GM12878 (cell line): ENCODE measurements around the gene UBASH3B. TPM values are rescaled to one million over a fixed set of nuclear protein-coding genes. Genes with fewer than 3 reads are reported as not detected.

Experiments
- ATAC-seq: fragments of 200-7000 bp; cut with Tn5 transposase; 3 replicates; pipeline ENCODE4 v1.9.1; 2020; ENCODE audit warnings: mild to moderate bottlenecking, moderate library complexity
- BruUV-seq: library from RNA; stranded (reverse); fragments of 400-500 nt; replicated peaks from 2 replicates; lab custom pipeline; 2021; lab: Mats Ljungman, UMichigan
- CTCF ChIA-PET: fragments of 300-600 bp; sonication (Branson Sonifier 250); formaldehyde crosslinking; extraction: SDS; loops from one replicate; lab custom pipeline; 2021; ENCODE audit warnings: inconsistent platforms; lab: Yijun Ruan, JAX
- POLR2A ChIA-PET: fragments of 350-600 bp; formaldehyde crosslinking; extraction: SDS; loops from one replicate; lab custom pipeline; 2021; ENCODE audit warnings: inconsistent platforms; lab: Charles Lee
- RAD21 ChIA-PET: fragments of 300-600 bp; sonication (Branson Sonifier 250); formaldehyde crosslinking; loops from one replicate; lab custom pipeline; 2023; ENCODE audit warnings: antibody characterized with exemption; ENCODE audit not compliant: unreplicated experiment; lab: Charles Lee
- SMC1A ChIA-PET: fragments of 300-600 bp; sonication (Branson Sonifier 250); formaldehyde crosslinking; loops from one replicate; lab custom pipeline; 2023; ENCODE audit not compliant: unreplicated experiment, uncharacterized antibody; lab: Charles Lee
- DNase-seq: peaks from one replicate; pipeline ENCODE4 v3.0.0-alpha.2; 2011; ENCODE audit warnings: low read depth, low spot score
- FAIRE-seq: peaks from 3 replicates; lab custom pipeline; 2011; peaks lifted over from hg19 to GRCh38; lab: Jason Lieb, UNC
- H2AFZ ChIP-seq: 2 replicates; pipeline ENCODE4 v1.6.0; 2011; ENCODE audit warnings: low read depth, low read length, control low read depth; ENCODE audit not compliant: control insufficient read depth
- H3K27ac ChIP-seq: 2 replicates; pipeline ENCODE4 v1.5.1; 2011; ENCODE audit warnings: control low read depth; ENCODE audit not compliant: control insufficient read depth, insufficient read depth
- H3K27me3 ChIP-seq, 2 experiments: replicated peaks in 1 of 2; 2 replicates each; pipeline versions ENCODE4 v1.6.0 to v1.6.1; 2011; ENCODE audit warnings: low read length in 1 of 2; ENCODE audit not compliant: control insufficient read depth in 2 of 2, insufficient read depth in 2 of 2
- H3K36me3 ChIP-seq, 2 experiments: 2 replicates each; pipeline ENCODE4 v1.5.1; 2011; ENCODE audit warnings: low read length in 1 of 2; ENCODE audit not compliant: control insufficient read depth in 2 of 2, insufficient read depth in 2 of 2
- H3K4me1 ChIP-seq: 2 replicates; pipeline ENCODE4 v1.6.1; 2011; ENCODE audit warnings: mild to moderate bottlenecking, low read length, moderate library complexity, mixed read lengths; ENCODE audit not compliant: control insufficient read depth, insufficient read depth
- H3K4me2 ChIP-seq: 2 replicates; pipeline ENCODE4 v1.6.0; 2011; ENCODE audit warnings: control low read depth; ENCODE audit not compliant: control insufficient read depth, insufficient read depth
- H3K4me3 ChIP-seq: fragments of 200-600 bp; sonication (generic); 2 replicates; pipeline ENCODE4 v1.5.1; 2016
- H3K79me2 ChIP-seq: 2 replicates; pipeline ENCODE4 v1.6.0; 2011; ENCODE audit warnings: low read length; ENCODE audit not compliant: control insufficient read depth, insufficient read depth
- H3K9ac ChIP-seq: 2 replicates; pipeline ENCODE4 v1.8.0; 2011; ENCODE audit warnings: low read length, control low read depth, mixed read lengths; ENCODE audit not compliant: control insufficient read depth, insufficient read depth
- H3K9me3 ChIP-seq: replicated peaks from 3 replicates; pipeline ENCODE4 v1.5.1; 2011; ENCODE audit warnings: mild to moderate bottlenecking, low read length; ENCODE audit not compliant: control insufficient read depth, insufficient read depth
- H4K20me1 ChIP-seq: 2 replicates; pipeline ENCODE4 v1.6.0; 2011; ENCODE audit not compliant: control insufficient read depth, insufficient read depth
- CEBPB ChIP-seq, 2 experiments: fragments of 150-350 bp in 1 of 2; IDR thresholded peaks; 2 replicates each; pipeline ENCODE4 v1.6.1; 2012 to 2014; ENCODE audit warnings: low read depth in 2 of 2, low read length in 2 of 2, borderline replicate concordance in 1 of 2, inconsistent platforms in 1 of 2
- DPF2 ChIP-seq: fragments of 450-650 bp; IDR thresholded peaks from 2 replicates; pipeline ENCODE4 v1.6.1; 2017; ENCODE audit warnings: mild to moderate bottlenecking
- ELK1 ChIP-seq: IDR thresholded peaks from 2 replicates; pipeline ENCODE4 v1.6.1; 2012; ENCODE audit warnings: low read depth, low read length, improper control_type of control experiment
- FOXK2 ChIP-seq: fragments of 450-650 bp; IDR thresholded peaks from 2 replicates; pipeline ENCODE4 v1.6.1; 2017; ENCODE audit warnings: mild to moderate bottlenecking, moderate library complexity
- GATAD2B ChIP-seq: fragments of 450-650 bp; conservative IDR thresholded peaks from 2 replicates; pipeline ENCODE4 v1.6.1; 2017; ENCODE audit warnings: low read depth, mild to moderate bottlenecking, moderate library complexity
- JUNB ChIP-seq: IDR thresholded peaks from 2 replicates; pipeline ENCODE4 v1.6.1; 2016; ENCODE audit warnings: antibody characterized with exemption, mild to moderate bottlenecking
- SMAD5 ChIP-seq: IDR thresholded peaks from 2 replicates; pipeline ENCODE4 v1.6.1; 2016; ENCODE audit warnings: antibody characterized with exemption, low read depth
- TAF1 ChIP-seq: IDR thresholded peaks from 2 replicates; pipeline ENCODE4 v1.6.1; 2011; ENCODE audit warnings: mild to moderate bottlenecking, low read depth, low read length, borderline replicate concordance
- TCF7 ChIP-seq: IDR thresholded peaks from 2 replicates; pipeline ENCODE4 v1.6.1; 2014; ENCODE audit warnings: antibody characterized with exemption, borderline replicate concordance
- WGBS: methylation state at CpG from one replicate; pipeline ENCODE4 v1.1.6; 2016; ENCODE audit warnings: low lambda C conversion rate; ENCODE audit not compliant: insufficient replicate concordance, insufficient coverage; ENCODE audit errors: missing lambda C conversion rate; 5-methylcytosine and 5-hydroxymethylcytosine counted together
- in situ Hi-C: fragments of 300-500 bp; cut with MboI; formaldehyde crosslinking; loops from 9 replicates; pipeline ENCODE4 v1.14.3; 2018; ENCODE audit warnings: mixed read lengths
- intact Hi-C: fragments of 100-400 bp; cut with micrococcal nuclease; formaldehyde crosslinking; loops from one replicate; pipeline ENCODE4 v1.14.2; 2022; ENCODE audit not compliant: unreplicated experiment
- polyA plus RNA-seq, 11 experiments: library from polyadenylated mRNA; depleted of rRNA in 4 of 11; unstranded in 6 of 11; stranded (reverse) in 5 of 11; fragments of >200 nt; fragmentation: Nextera tagmentation in 4 of 11; fragmentation: Illumina TruSeq in 1 of 11; extraction: Ambion mirVana in 4 of 11; extraction: Trizol in 1 of 11; gene quantifications; 1 replicate in 1 of 11; 2 replicates in 10 of 11; pipeline versions ENCODE4 v1.2.1 to v1.2.3, GENCODE V29; 2011 to 2016; ENCODE audit warnings: inconsistent platforms in 2 of 11, missing spikeins in 2 of 11, low read depth in 1 of 11
- total RNA-seq, 4 experiments: library from RNA; depleted of rRNA in 3 of 4; stranded (reverse); fragments of >200 nt in 3 of 4; fragmentation: Illumina TruSeq in 1 of 4; extraction: Trizol in 1 of 4; gene quantifications; 2 replicates each; pipeline versions ENCODE4 v1.2.1 to v1.2.3, GENCODE V29; 2013 to 2021

UBASH3B gene
- total and polyA plus RNA-seq, 10 of the 15 experiments (the other 5 are each of a cell fraction or from before 2014, with no cell fraction given) = 0.18 to 3.3 (median 0.57) TPM

GRCh38 chr11:122750049-122750448 is 94.5 kb downstream of the UBASH3B start:
- no peaks in the 10 kb centered on the region for H3K36me3 ChIP-seq
- no peaks in the 10 kb centered on the region for H4K20me1 ChIP-seq
- no peak overlapping the region for H3K4me3 ChIP-seq
- DNase-seq (no peak), FAIRE-seq (no peak), ATAC-seq (no peak)
- H3K27me3 ChIP-seq = no peaks in the 10 kb centered on the region; a peak in 1 of 4 replicates
- H3K9me3 ChIP-seq = no peaks in the 10 kb centered on the region
- ChIA-PET RAD21 (no interaction called here), SMC1A (interaction anchor here (0.6 to 1.1 kb wide), 3 partner anchors 31 to 103 kb away, joined by 3 to 5 read pairs (median 3); no protein-coding TSS in a partner anchor), CTCF (interaction anchor here (1.8 kb wide), 1 partner anchor 32 kb away, joined by 3 read pairs; no protein-coding TSS in a partner anchor), POLR2A (no interaction called here)
- BruUV-seq = no TSS peak
- 81% methylated on average over 5 of the region's 5 CpGs for WGBS
- in situ Hi-C loops = loop anchor here (5.0 kb wide), 1 partner anchor 118 kb away; no protein-coding TSS in a partner anchor
- TF ChIP-seq DPF2 = no peak
- TF ChIP-seq CEBPB (IDR thresholded peaks at IDR 0.05; ENCODE audit: borderline replicate concordance in 1 of 2, low read depth in 2 of 2, low read length in 2 of 2) = no peak
- TF ChIP-seq TCF7 = no peak
- TF ChIP-seq TAF1 = no peak
- no peak for TF ChIP-seq FOXK2
- no peak for TF ChIP-seq ELK1
- no peak for TF ChIP-seq SMAD5
- no peak for TF ChIP-seq GATAD2B
- no peak for TF ChIP-seq JUNB
- peaks cover 22% of the 10 kb centered on the region for H3K4me1 ChIP-seq
- H3K27ac ChIP-seq = no peak overlapping the region
- H3K79me2 ChIP-seq = no peaks in the 10 kb centered on the region
- no peak overlapping the region for H3K9ac ChIP-seq
- H2AFZ ChIP-seq = no peak overlapping the region
- intact Hi-C loops = no loop called here
- H3K4me2 ChIP-seq = no peak overlapping the region
